ENCODE measurements around the gene NCAN. TPM values are rescaled to one million over a fixed set of nuclear protein-coding genes. Genes with fewer than 3 reads are reported as not detected.

The NCAN gene
- under 0.01 TPM in 1 of 2 replicates, not detected in the other for total RNA-seq

DNA sequence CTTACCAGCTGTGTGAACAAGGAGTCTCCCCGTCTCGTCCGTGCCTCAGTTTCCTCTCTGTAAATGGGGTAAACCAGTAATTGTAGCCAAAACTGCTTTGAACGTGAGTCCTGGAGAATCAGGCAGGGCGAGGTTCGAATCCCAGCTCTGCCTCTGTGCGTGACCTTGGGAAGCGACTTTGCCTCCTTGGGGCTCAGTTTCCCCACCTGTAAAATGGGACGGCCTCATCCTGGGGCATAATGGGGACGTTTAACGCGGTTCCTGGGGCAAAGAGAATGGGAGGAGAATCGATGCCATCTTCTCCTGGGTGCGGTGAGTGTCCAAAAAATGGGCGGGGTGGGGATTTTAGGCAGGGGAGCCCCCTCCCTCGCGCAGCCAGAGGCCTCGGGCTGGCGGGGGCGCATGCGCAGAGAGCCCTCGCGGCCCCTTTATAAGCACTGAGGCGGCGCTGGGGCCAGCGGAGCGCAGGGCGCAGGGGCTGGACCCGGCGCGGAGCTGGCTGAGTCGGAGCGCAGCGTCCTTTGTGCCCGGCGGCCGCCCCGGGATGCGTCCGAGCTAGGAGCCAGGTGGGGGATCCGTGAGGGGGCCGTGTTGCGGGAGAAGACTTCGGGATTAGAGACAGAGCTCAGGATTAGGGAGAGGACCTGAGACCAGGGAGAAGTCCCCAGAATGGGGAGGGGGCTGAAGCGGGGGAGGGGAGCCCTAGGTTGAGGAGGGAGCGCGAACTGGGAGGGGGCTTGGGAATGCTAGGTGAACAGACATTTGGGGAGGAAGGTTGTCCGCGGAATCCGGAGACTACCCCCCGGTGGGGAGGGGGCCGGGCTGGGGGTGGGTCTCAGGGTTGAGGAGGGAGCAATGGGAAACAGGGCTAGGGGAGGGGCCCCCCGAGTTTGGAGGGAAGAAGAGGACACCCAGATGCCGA is at the start of gene NCAN:
TSS of gene NCAN (plus strand) at position 460 of the 922 bp plus-strand sequence. CDS start 4,996 bp downstream, outside the sequence.

DNA sequence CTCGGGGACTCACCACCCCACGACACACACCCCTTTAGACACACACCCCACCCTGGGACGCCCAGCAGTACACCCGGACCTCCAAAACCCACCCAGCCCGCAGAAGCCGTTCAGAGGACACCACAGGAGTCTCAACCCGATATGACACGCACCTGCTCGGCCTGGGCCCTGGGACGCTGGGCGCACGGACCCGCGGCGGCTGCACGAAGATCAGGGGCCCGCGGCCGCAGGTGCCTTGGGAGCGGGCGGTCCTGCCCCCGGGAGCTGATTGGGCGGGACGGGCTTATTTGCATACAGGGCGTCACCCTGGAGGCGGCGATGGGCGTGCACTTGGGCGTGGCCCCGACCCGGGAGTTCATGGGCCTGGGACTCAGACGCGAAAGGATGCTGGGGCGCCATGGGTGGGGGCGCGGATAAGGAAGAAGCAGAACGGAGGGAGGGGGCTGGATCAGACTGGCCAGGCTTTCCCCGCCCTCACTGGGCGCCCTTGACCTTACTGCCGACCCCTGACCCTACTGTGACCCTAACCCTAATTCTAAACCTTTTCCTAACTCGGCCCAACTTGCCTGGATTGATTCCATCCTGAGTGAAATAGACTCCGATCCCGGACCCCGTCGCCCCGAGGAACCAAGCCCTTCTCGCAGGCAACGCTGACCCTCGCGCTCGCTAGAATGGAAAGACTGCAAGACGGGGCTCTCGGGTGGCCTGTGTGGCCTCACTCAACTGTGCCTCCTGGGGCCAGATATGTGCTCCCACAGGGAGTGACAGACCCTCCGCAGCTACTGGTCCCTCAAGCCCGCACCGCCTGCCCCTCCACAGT is 41.5 kb upstream of the NCAN start, which contains the start of gene MEF2B:
TSS of gene MEF2B (minus strand) at position 211 of the 820 bp plus-strand sequence. CDS start 19,528 bp downstream, outside the sequence.

DNA sequence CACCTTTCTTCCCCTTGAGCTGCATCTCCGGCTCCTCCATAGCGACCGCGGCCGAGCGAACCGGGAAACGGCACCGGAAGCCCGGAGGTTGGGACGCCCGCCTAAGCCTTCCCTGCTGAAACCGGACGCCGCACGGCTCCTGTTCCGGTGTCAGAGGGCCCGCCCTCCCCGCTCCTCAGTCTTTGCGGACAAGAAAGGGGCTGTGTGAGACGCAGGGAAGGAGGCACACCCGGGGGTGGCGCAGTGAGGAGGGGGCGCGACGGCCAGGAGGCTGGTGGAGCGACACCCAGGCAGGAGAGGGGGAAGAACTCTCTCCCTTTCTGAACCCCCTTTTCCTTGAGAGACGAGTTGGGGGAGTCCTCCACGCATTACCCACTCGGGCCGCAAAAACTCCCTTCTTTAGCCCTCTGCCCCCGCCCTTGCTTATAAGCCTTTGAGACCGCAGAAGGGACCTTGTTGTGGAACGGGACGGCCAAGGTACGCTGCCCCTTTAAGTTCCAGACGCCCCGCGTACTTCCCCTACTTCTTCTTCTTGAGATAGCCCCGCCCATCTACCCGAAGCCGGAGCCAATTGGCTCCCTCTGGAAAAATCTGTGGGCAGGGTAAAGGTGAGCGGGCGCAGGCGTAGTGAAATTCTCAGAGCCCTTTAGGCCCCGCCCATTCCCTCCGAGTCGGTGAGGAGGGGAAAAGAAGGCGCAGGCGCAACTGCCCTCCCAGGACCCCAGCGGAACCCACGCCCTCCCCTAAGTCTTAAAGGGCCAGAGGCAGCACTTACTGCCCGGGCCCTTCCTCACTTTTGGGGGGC is 19.5 kb upstream of the NCAN start, which contains the start of the genes BORCS8 and RFXANK:
TSS of gene BORCS8 (minus strand) at position 75 of the 805 bp plus-strand sequence. CDS start at position 40, 35 bp downstream.
TSS of gene RFXANK (plus strand) at position 181 of the 805 bp plus-strand sequence. CDS start 1,689 bp downstream, outside the sequence.

DNA sequence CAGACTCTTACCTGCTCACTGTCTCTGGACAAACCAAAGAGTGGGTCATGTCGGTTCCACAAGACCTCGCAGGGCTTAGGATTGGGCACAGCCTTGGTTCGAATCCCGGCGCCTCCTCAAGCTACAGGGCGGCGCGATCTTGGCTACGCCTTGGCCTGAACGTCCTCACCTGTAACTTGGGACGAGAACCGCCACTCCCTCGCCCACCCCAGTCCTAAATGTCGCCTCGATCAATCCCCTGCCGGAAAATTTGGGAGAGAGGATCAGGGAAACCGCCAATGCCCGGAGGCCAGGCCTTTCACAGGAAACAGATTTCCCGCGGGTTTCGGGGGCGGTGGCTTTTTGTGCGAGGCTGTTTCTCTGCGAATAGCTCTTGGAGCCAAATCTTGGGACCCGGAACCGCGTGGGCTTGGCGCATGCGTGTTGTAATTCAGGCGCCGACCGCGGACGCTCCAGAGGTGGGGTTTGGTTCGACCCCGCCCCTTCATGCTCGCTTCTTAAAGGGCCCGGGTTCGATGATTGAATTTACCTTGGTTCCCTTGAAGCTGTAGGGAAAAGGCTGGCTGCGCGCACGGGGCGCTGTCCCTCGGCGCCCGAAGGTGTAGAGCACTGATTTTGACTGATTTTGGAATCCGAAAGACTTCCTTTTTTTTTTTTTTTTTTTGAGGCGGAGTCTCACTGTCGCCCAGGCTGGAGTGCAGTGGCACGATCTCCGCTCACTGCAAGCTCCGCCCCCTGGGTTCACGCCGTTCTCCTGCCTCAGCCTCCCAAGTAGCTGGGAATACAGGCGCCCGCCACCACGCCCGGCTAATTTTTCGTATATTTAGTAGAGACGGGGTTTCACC is 8.5 kb upstream of the NCAN start, which contains the start of gene NR2C2AP:
TSS of gene NR2C2AP (minus strand) at position 403 of the 845 bp plus-strand sequence. CDS start at position 49, 354 bp downstream.

Other genes starting within 250 kb of the NCAN start
- gene SUGP2, start 178.4 kb upstream of the NCAN start, total RNA-seq, result 23.5 and 27.9 TPM in 2 replicates
- gene ARMC6, start 178.4 kb upstream of the NCAN start, total RNA-seq, result 30.8 and 44.0 TPM in 2 replicates
- 4.9 and 5.3 TPM in 2 replicates for gene SLC25A42, start 148.0 kb upstream of the NCAN start, total RNA-seq
- gene TMEM161A, start 73.5 kb upstream of the NCAN start, total RNA-seq, result 15.8 and 16.0 TPM in 2 replicates
- not detected in 2 replicates for gene MEF2B, start 41.7 kb upstream of the NCAN start, total RNA-seq
- gene BORCS8, start 19.8 kb upstream of the NCAN start, total RNA-seq, result 15.5 and 18.9 TPM in 2 replicates
- 38.8 and 40.3 TPM in 2 replicates for gene RFXANK, start 19.7 kb upstream of the NCAN start, total RNA-seq
- gene NR2C2AP, start 8.5 kb upstream of the NCAN start, total RNA-seq, result 6.4 and 11.4 TPM in 2 replicates
- 0.53 and 0.75 TPM in 2 replicates for gene TM6SF2, start 61.3 kb downstream of the NCAN start, total RNA-seq
- 28.0 and 29.2 TPM in 2 replicates for gene SUGP1, start 108.6 kb downstream of the NCAN start, total RNA-seq
- gene MAU2, start 108.9 kb downstream of the NCAN start, total RNA-seq, result 23.3 and 26.7 TPM in 2 replicates
- gene GATAD2A, start 193.7 kb downstream of the NCAN start, total RNA-seq, result 53.9 and 55.1 TPM in 2 replicates